ENCODE measurements around the gene NELFB.

Gene NELFB

DNA sequence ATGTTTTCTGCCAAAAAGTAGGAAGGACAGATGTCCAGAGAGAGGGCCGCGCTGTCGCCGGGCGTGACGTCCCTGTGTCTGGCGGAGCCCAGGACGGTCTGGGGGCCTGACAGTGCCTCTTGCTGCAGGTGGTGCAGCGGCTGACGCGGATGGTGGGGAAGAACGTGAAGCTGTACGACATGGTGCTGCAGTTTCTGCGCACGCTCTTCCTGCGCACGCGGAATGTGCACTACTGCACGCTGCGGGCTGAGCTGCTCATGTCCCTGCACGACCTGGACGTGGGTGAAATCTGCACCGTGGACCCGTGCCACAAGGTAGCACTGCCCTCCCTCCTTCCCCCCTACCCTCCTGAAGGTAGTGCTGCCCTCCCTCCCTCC lies 7.8 kb downstream of the NELFB start:
- DNase-seq, result no peak
- H3K36me3 ChIP-seq (ENCODE audit: control insufficient read depth, insufficient read depth, low read length), result peaks cover 44% of the 10 kb centered on the region
- H3K4me1 ChIP-seq (ENCODE audit: control insufficient read depth, insufficient read depth, low read length, poor library complexity, severe bottlenecking), result no peaks in the 10 kb centered on the region
- no peaks in the 10 kb centered on the region for H3K9me3 ChIP-seq (ENCODE audit: control insufficient read depth, low read length)
- no peaks in the 10 kb centered on the region for H3K27me3 ChIP-seq (replicated peaks; ENCODE audit: control insufficient read depth, insufficient read depth, low read length, poor library complexity, severe bottlenecking)
- H3K4me3 ChIP-seq (ENCODE audit: insufficient read depth, low read depth, low read length, poor library complexity, severe bottlenecking), result no peak overlapping the region
- H3K27ac ChIP-seq (ENCODE audit: insufficient read depth, low read length, poor library complexity, severe bottlenecking), result no peak overlapping the region

DNA sequence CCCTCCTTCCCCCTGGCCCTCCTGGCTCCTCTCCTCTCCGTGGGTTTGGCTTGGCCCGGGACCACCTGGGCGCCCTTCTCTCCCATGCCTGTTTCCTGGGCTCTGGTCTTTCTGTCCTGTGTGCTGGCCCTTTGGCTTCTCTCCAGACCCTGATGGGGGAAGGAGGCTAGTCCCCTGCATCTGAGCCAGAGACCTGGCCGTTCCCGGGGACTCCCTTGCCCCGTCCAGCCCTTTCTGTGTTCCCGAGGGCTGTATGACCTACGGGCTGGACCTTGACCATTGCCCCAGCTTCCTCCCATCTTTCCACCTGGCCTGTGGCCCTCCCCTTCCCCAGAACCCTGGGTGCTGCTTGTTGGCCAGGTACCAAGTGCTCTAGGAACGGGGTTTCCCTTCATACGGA lies 8.4 kb downstream of the NELFB start:
- Histone ChIP-seq H3K27ac (ENCODE audit: insufficient read depth, low read length, poor library complexity, severe bottlenecking) (no peak overlapping the region), H3K27me3 (replicated peaks; ENCODE audit: control insufficient read depth, insufficient read depth, low read length, poor library complexity, severe bottlenecking) (no peaks in the 10 kb centered on the region), H3K36me3 (ENCODE audit: control insufficient read depth, insufficient read depth, low read length) (peaks cover 44% of the 10 kb centered on the region), H3K9me3 (ENCODE audit: control insufficient read depth, low read length) (no peaks in the 10 kb centered on the region), H3K4me3 (ENCODE audit: insufficient read depth, low read depth, low read length, poor library complexity, severe bottlenecking) (no peak overlapping the region), H3K4me1 (ENCODE audit: control insufficient read depth, insufficient read depth, low read length, poor library complexity, severe bottlenecking) (no peaks in the 10 kb centered on the region)
- no peak for DNase-seq

GRCh38 chr9:137264067-137264466 lies 8.9 kb downstream of the NELFB start:
- peaks cover 43% of the 10 kb centered on the region for H3K36me3 ChIP-seq (ENCODE audit: control insufficient read depth, insufficient read depth, low read length)

GRCh38 chr9:137265496-137266161 lies 10.5 kb downstream of the NELFB start:
- peaks cover 49% of the 10 kb centered on the region for H3K36me3 ChIP-seq (ENCODE audit: control insufficient read depth, insufficient read depth, low read length)
- no peaks in the 10 kb centered on the region for H3K4me1 ChIP-seq (ENCODE audit: control insufficient read depth, insufficient read depth, low read length, poor library complexity, severe bottlenecking)

More at GRCh38 chr9:137264067-137264466, 8.9 kb downstream of the NELFB start:
- Histone ChIP-seq H3K27ac (ENCODE audit: insufficient read depth, low read length, poor library complexity, severe bottlenecking) (no peak overlapping the region), H3K4me3 (ENCODE audit: insufficient read depth, low read depth, low read length, poor library complexity, severe bottlenecking) (no peak overlapping the region), H3K9me3 (ENCODE audit: control insufficient read depth, low read length) (no peaks in the 10 kb centered on the region), H3K27me3 (replicated peaks; ENCODE audit: control insufficient read depth, insufficient read depth, low read length, poor library complexity, severe bottlenecking) (no peaks in the 10 kb centered on the region), H3K4me1 (ENCODE audit: control insufficient read depth, insufficient read depth, low read length, poor library complexity, severe bottlenecking) (no peaks in the 10 kb centered on the region)
- DNase-seq, result no peak

DNA sequence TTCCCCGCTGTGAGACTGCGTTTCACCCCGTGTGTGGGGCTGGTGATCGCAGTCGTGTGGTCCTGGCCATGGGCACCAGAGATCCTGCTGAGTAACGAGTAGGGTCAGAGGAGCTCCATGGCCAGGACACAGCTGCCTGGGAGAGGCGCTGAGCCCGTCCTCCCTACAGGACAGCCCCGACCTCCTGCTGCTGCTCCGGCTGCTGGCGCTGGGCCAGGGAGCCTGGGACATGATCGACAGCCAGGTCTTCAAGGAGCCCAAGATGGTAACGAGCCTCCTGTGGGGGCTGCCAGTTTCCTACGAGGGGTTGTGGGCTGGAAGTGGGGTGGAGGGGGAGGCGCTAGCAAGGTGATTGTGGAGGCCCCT lies 11.0 kb downstream of the NELFB start:
- no peaks in the 10 kb centered on the region for H3K4me1 ChIP-seq (ENCODE audit: control insufficient read depth, insufficient read depth, low read length, poor library complexity, severe bottlenecking)
- H3K27ac ChIP-seq (ENCODE audit: insufficient read depth, low read length, poor library complexity, severe bottlenecking), result no peak overlapping the region
- no peaks in the 10 kb centered on the region for H3K27me3 ChIP-seq (replicated peaks; ENCODE audit: control insufficient read depth, insufficient read depth, low read length, poor library complexity, severe bottlenecking)
- H3K9me3 ChIP-seq (ENCODE audit: control insufficient read depth, low read length), result no peaks in the 10 kb centered on the region
- no peak for DNase-seq
- no peak overlapping the region for H3K4me3 ChIP-seq (ENCODE audit: insufficient read depth, low read depth, low read length, poor library complexity, severe bottlenecking)
- peaks cover 49% of the 10 kb centered on the region for H3K36me3 ChIP-seq (ENCODE audit: control insufficient read depth, insufficient read depth, low read length)

More at GRCh38 chr9:137265496-137266161, 10.5 kb downstream of the NELFB start:
- Histone ChIP-seq H3K27ac (ENCODE audit: insufficient read depth, low read length, poor library complexity, severe bottlenecking) (no peak overlapping the region), H3K4me3 (ENCODE audit: insufficient read depth, low read depth, low read length, poor library complexity, severe bottlenecking) (no peak overlapping the region), H3K27me3 (replicated peaks; ENCODE audit: control insufficient read depth, insufficient read depth, low read length, poor library complexity, severe bottlenecking) (no peaks in the 10 kb centered on the region), H3K9me3 (ENCODE audit: control insufficient read depth, low read length) (no peaks in the 10 kb centered on the region)
- DNase-seq, result no peak

GRCh38 chr9:137266585-137267453 lies 11.7 kb downstream of the NELFB start:
- Histone ChIP-seq H3K27ac (ENCODE audit: insufficient read depth, low read length, poor library complexity, severe bottlenecking) (no peak overlapping the region), H3K9me3 (ENCODE audit: control insufficient read depth, low read length) (no peaks in the 10 kb centered on the region), H3K36me3 (ENCODE audit: control insufficient read depth, insufficient read depth, low read length) (peaks cover 49% of the 10 kb centered on the region), H3K4me3 (ENCODE audit: insufficient read depth, low read depth, low read length, poor library complexity, severe bottlenecking) (no peak overlapping the region), H3K27me3 (replicated peaks; ENCODE audit: control insufficient read depth, insufficient read depth, low read length, poor library complexity, severe bottlenecking) (no peaks in the 10 kb centered on the region), H3K4me1 (ENCODE audit: control insufficient read depth, insufficient read depth, low read length, poor library complexity, severe bottlenecking) (peaks cover 5% of the 10 kb centered on the region)
- DNase-seq, result no peak

DNA sequence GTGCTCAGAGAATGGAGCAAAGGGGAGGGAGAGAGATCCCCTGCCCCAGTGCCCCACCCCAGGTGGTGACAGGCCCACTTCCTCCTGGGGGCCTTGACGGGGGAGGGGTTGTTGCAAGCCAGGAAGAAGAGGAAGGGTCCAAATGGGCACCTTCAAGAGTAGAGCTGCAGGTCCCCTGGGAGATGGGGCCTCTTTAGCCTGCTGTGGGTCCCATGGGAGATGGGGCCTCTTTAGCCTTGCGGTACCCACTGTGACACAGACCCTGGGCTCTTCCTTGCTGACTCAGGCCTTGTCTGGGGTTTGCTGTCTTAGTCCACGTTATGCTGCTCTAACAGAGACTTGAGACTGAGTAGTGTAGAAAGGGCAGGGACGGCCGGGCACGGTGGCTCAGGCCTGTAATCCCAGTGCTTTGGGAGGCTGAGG lies 12.8 kb downstream of the NELFB start:
- no peak overlapping the region for H3K27ac ChIP-seq (ENCODE audit: insufficient read depth, low read length, poor library complexity, severe bottlenecking)
- H3K36me3 ChIP-seq (ENCODE audit: control insufficient read depth, insufficient read depth, low read length), result peaks cover 60% of the 10 kb centered on the region
- peaks cover 5% of the 10 kb centered on the region for H3K4me1 ChIP-seq (ENCODE audit: control insufficient read depth, insufficient read depth, low read length, poor library complexity, severe bottlenecking)
- no peak for DNase-seq
- no peaks in the 10 kb centered on the region for H3K27me3 ChIP-seq (replicated peaks; ENCODE audit: control insufficient read depth, insufficient read depth, low read length, poor library complexity, severe bottlenecking)
- H3K9me3 ChIP-seq (ENCODE audit: control insufficient read depth, low read length), result no peaks in the 10 kb centered on the region
- H3K4me3 ChIP-seq (ENCODE audit: insufficient read depth, low read depth, low read length, poor library complexity, severe bottlenecking), result no peak overlapping the region

- Histone ChIP-seq H3K36me3 (ENCODE audit: control insufficient read depth, insufficient read depth, low read length) (peaks cover 62% of the 10 kb centered on the region), H3K27me3 (replicated peaks; ENCODE audit: control insufficient read depth, insufficient read depth, low read length, poor library complexity, severe bottlenecking) (no peaks in the 10 kb centered on the region), H3K4me3 (ENCODE audit: insufficient read depth, low read depth, low read length, poor library complexity, severe bottlenecking) (no peak overlapping the region), H3K4me1 (ENCODE audit: control insufficient read depth, insufficient read depth, low read length, poor library complexity, severe bottlenecking) (peaks cover 5% of the 10 kb centered on the region), H3K27ac (ENCODE audit: insufficient read depth, low read length, poor library complexity, severe bottlenecking) (no peak overlapping the region), H3K9me3 (ENCODE audit: control insufficient read depth, low read length) (no peaks in the 10 kb centered on the region)
- no peak for DNase-seq
Measured at GRCh38 chr9:137268538-137269201, 13.5 kb downstream of the NELFB start.

GRCh38 chr9:137269231-137269772 lies 14.2 kb downstream of the NELFB start:
- no peak overlapping the region for H3K27ac ChIP-seq (ENCODE audit: insufficient read depth, low read length, poor library complexity, severe bottlenecking)
- H3K4me3 ChIP-seq (ENCODE audit: insufficient read depth, low read depth, low read length, poor library complexity, severe bottlenecking), result no peak overlapping the region
- H3K4me1 ChIP-seq (ENCODE audit: control insufficient read depth, insufficient read depth, low read length, poor library complexity, severe bottlenecking), result peaks cover 5% of the 10 kb centered on the region
- H3K36me3 ChIP-seq (ENCODE audit: control insufficient read depth, insufficient read depth, low read length), result peaks cover 55% of the 10 kb centered on the region
- no peaks in the 10 kb centered on the region for H3K9me3 ChIP-seq (ENCODE audit: control insufficient read depth, low read length)
- H3K27me3 ChIP-seq (replicated peaks; ENCODE audit: control insufficient read depth, insufficient read depth, low read length, poor library complexity, severe bottlenecking), result no peaks in the 10 kb centered on the region
- no peak for DNase-seq

All from effector memory CD4-positive, alpha-beta T cell (primary cell).